ENCODE data around the gene SKIL. TPM values are rescaled to one million over a fixed set of nuclear protein-coding genes. Genes with fewer than 3 reads are reported as not detected.

Gene SKIL
- total and polyA plus RNA-seq, 2 donors (not counting 1 experiment from before 2014, with no cell fraction given), result 7.7 to 145 TPM

GRCh38 chr3:170309046-170309445 lies 48.5 kb upstream of the SKIL start:
- Mint-ChIP-seq H3K4me1 (peaks cover 5% of the 10 kb centered on the region), H3K9me3 (ENCODE audit: insufficient read depth) (no peaks in the 10 kb centered on the region), H3K27ac (no peak overlapping the region), H3K4me3 (no peak overlapping the region), H3K27me3 (no peaks in the 10 kb centered on the region)
- Histone ChIP-seq H3K27ac (ENCODE audit: low read length in 2 of 2) (no peak overlapping the region), H3K79me2 (ENCODE audit: control insufficient read depth, insufficient read depth, low read length) (peaks cover 6% of the 10 kb centered on the region), H3K4me2 (replicated peaks; ENCODE audit: low read depth, low read length, poor library complexity, severe bottlenecking) (no peak overlapping the region), H3K9ac (ENCODE audit: low read length) (no peak overlapping the region), H2AFZ (ENCODE audit: insufficient read depth, low read depth, low read length, poor library complexity, severe bottlenecking) (no peak overlapping the region), H4K20me1 (ENCODE audit: control insufficient read depth, insufficient read depth, low read length, poor library complexity, severe bottlenecking) (no peaks in the 10 kb centered on the region), H3K36me3 (replicated peaks in 1 of 2; ENCODE audit: control extremely low read depth in 1 of 2, control insufficient read depth in 1 of 2, extremely low read depth in 1 of 2, insufficient read depth in 2 of 2, low read length in 1 of 2) (no peaks in the 10 kb centered on the region), H3K27me3 (replicated peaks in 1 of 4; ENCODE audit: control extremely low read depth in 1 of 4, control insufficient read depth in 3 of 4, insufficient read depth in 4 of 4, low read length in 3 of 4) (no peaks in the 10 kb centered on the region), H3K9me3 (ENCODE audit: control extremely low read depth in 1 of 3, control insufficient read depth in 2 of 3, insufficient read depth in 1 of 3, low read length in 2 of 3) (no peaks in the 10 kb centered on the region), H3K4me1 (ENCODE audit: control insufficient read depth in 2 of 2, insufficient read depth in 2 of 2, low read length in 2 of 2) (peaks cover 6 to 10% of the 10 kb centered on the region in 2 donors), H3K4me3 (ENCODE audit: control extremely low read depth in 1 of 5, extremely low read depth in 1 of 5, insufficient read depth in 1 of 5, low read depth in 2 of 5, low read length in 4 of 5) (no peak overlapping the region)
- no CpG with 5 or more reads among the region's 1 CpG for WGBS (ENCODE audit: insufficient coverage)
- no peak for TF ChIP-seq EZH2 (IDR thresholded peaks at IDR 0.05; ENCODE audit: borderline replicate concordance, insufficient read depth, low read depth, low read length, poor library complexity, severe bottlenecking)
- TF ChIP-seq, protein P1, sequence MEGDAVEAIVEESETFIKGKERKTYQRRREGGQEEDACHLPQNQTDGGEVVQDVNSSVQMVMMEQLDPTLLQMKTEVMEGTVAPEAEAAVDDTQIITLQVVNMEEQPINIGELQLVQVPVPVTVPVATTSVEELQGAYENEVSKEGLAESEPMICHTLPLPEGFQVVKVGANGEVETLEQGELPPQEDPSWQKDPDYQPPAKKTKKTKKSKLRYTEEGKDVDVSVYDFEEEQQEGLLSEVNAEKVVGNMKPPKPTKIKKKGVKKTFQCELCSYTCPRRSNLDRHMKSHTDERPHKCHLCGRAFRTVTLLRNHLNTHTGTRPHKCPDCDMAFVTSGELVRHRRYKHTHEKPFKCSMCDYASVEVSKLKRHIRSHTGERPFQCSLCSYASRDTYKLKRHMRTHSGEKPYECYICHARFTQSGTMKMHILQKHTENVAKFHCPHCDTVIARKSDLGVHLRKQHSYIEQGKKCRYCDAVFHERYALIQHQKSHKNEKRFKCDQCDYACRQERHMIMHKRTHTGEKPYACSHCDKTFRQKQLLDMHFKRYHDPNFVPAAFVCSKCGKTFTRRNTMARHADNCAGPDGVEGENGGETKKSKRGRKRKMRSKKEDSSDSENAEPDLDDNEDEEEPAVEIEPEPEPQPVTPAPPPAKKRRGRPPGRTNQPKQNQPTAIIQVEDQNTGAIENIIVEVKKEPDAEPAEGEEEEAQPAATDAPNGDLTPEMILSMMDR (IDR thresholded peaks at IDR 0.05), result no peak
- no peak for ATAC-seq (ENCODE audit: low read depth)
- POLR2A ChIA-PET, result interaction anchor here (0.7 kb wide), 1 partner anchor 76 kb away, joined by 8 read pairs; no protein-coding TSS in a partner anchor
- CTCF ChIA-PET, result interaction anchor here (0.7 to 7.9 kb wide), 25 partner anchors 8 to 518 kb away, joined by 3 to 120 read pairs (median 4); partner anchors contain the start of gene SKIL
- intact Hi-C loops (cut with micrococcal nuclease), result no loop called here
- no peak for DNase-seq

DNA sequence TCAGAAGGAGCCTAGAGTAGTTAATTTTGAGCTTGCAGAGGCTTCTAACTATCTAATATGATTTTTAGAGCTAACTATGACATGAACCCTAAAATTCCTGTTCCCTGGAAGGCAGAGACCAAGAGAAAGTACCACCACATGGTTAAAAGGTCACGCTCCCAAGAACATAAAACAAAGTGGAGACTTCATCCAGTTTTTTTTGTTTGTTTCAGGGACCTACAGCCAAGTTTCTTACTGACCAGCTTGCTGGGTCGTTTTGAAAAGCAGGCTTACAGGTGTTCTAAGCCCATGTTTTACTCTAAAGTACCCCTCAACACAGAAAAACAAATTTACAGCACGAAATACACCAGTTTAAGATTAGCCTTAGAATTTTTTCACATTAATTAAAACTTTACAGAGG lies 39.6 kb upstream of the SKIL start:
- TF ChIP-seq, protein P1 (IDR thresholded peaks at IDR 0.05), result no peak
- TF ChIP-seq EZH2 (IDR thresholded peaks at IDR 0.05; ENCODE audit: borderline replicate concordance, insufficient read depth, low read depth, low read length, poor library complexity, severe bottlenecking), result no peak
- Histone ChIP-seq H3K27ac (ENCODE audit: low read length in 2 of 2) (no peak overlapping the region), H3K9me3 (ENCODE audit: control extremely low read depth in 1 of 3, control insufficient read depth in 2 of 3, insufficient read depth in 1 of 3, low read length in 2 of 3) (peaks cover 0 to 3% (median 0%) of the 10 kb centered on the region in 3 donors), H4K20me1 (ENCODE audit: control insufficient read depth, insufficient read depth, low read length, poor library complexity, severe bottlenecking) (no peaks in the 10 kb centered on the region), H3K4me1 (ENCODE audit: control insufficient read depth in 2 of 2, insufficient read depth in 2 of 2, low read length in 2 of 2) (no peaks in the 10 kb centered on the region), H3K4me2 (replicated peaks; ENCODE audit: low read depth, low read length, poor library complexity, severe bottlenecking) (no peak overlapping the region), H3K27me3 (replicated peaks in 1 of 4; ENCODE audit: control extremely low read depth in 1 of 4, control insufficient read depth in 3 of 4, insufficient read depth in 4 of 4, low read length in 3 of 4) (no peaks in the 10 kb centered on the region), H2AFZ (ENCODE audit: insufficient read depth, low read depth, low read length, poor library complexity, severe bottlenecking) (no peak overlapping the region), H3K4me3 (ENCODE audit: control extremely low read depth in 1 of 5, extremely low read depth in 1 of 5, insufficient read depth in 1 of 5, low read depth in 2 of 5, low read length in 4 of 5) (no peak overlapping the region), H3K79me2 (ENCODE audit: control insufficient read depth, insufficient read depth, low read length) (no peaks in the 10 kb centered on the region), H3K9ac (ENCODE audit: low read length) (no peak overlapping the region), H3K36me3 (replicated peaks in 1 of 2; ENCODE audit: control extremely low read depth in 1 of 2, control insufficient read depth in 1 of 2, extremely low read depth in 1 of 2, insufficient read depth in 2 of 2, low read length in 1 of 2) (no peaks in the 10 kb centered on the region)
- Mint-ChIP-seq H3K9me3 (ENCODE audit: insufficient read depth) (no peaks in the 10 kb centered on the region), H3K4me1 (no peaks in the 10 kb centered on the region), H3K4me3 (no peak overlapping the region), H3K27ac (no peak overlapping the region), H3K27me3 (no peaks in the 10 kb centered on the region)
- no peak for ATAC-seq (ENCODE audit: low read depth)
- POLR2A ChIA-PET, result no interaction called here
- whole genome bisulfite sequencing (ENCODE audit: insufficient coverage), result 70% methylated on average over 2 of the region's 3 CpGs
- DNase-seq, result no peak
- intact Hi-C loops (cut with micrococcal nuclease), result no loop called here
- CTCF ChIA-PET, result interaction anchor here (1.0 to 2.0 kb wide), 2 partner anchors 39 to 41 kb away, joined by 3 to 7 read pairs; partner anchors contain the start of gene SKIL
